HG02642 (cell line): ENCODE data around the gene PRMT2.

Experiments used
- ATAC-seq: cut with Tn5 transposase; IDR thresholded peaks from one replicate; pipeline ENCODE4 v1.9.1; 2021; ENCODE audit warnings: mild to moderate bottlenecking; ENCODE audit not compliant: unreplicated experiment, poor library complexity

The PRMT2 gene

DNA sequence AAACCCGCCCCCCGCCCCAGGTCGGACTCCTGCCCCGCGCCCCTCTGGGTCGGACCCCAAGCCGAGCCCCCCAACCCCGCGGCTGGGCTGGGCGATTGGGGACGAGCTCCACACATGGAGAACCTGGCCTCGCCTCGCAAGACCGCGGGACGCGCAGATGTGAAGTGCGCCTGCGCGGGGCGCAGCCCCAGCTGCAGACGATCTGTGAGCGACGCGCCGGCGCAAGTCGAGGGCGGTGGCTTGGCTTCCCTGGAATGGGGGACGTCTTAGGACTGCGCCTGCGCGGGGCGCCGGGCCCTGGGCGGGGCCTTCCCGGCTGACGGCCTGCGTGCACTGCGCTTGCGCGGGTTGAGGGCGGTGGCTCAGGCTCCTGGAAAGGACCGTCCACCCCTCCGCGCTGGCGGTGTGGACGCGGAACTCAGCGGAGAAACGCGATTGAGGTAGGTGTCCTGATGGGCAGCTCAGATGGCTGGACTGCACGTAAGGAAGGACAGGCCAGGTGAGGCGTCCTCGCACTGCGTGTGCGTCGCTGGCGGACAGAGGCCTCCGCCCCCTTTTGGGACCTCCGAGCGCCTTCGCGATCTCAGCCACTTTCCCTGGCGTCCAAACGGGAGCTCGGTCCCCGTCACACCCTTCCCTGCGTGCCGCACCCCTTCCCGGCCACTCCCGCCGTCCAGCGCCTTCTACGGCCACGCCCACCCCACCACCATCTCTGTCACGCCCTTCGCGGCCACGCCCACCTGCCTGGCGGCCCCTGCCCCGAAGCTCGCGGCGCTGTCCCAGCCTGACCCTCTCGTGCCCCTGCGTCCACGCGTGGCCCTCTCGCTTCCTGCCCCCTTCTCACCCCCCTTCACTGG lies at the start of gene PRMT2:
PRMT2 (plus strand) TSS at position 351 of the 857 bp plus-strand sequence. CDS start 1,278 bp downstream, outside the sequence.
- ATAC-seq: peak; percentile 95

- no peak for ATAC-seq
Observed at GRCh38 chr21:46594276-46594675, 41.2 kb upstream of the PRMT2 start.

- no peak for ATAC-seq
Observed at GRCh38 chr21:46596201-46596600, 39.3 kb upstream of the PRMT2 start.

DNA sequence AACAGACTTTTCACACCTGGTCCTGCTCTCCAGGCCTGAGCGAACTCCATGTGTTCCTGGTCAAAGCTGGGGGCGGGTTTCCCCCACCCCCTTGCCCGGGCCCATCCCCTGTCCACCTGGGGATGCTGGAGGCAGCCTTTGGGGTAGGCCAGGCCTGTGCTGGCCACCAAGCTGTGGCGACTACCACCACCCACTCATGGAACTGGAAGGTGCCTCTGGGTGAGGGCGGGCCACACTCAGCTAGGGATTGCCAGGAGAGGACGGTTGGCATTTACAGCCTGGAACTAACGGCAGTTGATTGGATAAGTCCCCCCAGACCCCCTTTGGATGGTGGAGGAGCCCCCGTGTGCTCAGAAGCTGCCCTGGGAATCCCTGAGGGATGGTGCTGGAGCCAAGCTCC lies 38.4 kb upstream of the PRMT2 start:
- ATAC-seq: no peak

DNA sequence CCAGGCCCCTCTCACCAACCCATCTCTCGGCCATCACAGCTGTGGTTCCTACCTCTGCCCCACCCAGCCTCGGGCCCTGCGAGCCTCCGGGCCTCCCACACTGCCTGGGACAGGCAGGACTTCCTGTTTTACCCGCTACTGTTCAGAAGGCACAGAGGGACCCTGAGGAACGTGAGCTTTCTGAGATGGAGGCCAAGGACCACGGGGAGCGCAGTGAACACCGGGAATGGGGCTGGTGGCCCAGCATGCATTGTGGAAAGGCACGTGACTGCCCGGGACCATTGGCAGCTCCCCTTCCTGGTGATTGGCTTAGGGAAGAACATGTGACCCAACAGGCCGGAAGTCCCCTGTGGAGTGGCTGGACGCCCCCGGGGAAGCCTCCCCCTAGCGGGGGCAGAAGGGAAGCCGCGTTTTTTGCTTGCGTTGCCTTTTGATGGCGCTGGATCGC lies 37.6 kb upstream of the PRMT2 start:
- ATAC-seq: no peak

DNA sequence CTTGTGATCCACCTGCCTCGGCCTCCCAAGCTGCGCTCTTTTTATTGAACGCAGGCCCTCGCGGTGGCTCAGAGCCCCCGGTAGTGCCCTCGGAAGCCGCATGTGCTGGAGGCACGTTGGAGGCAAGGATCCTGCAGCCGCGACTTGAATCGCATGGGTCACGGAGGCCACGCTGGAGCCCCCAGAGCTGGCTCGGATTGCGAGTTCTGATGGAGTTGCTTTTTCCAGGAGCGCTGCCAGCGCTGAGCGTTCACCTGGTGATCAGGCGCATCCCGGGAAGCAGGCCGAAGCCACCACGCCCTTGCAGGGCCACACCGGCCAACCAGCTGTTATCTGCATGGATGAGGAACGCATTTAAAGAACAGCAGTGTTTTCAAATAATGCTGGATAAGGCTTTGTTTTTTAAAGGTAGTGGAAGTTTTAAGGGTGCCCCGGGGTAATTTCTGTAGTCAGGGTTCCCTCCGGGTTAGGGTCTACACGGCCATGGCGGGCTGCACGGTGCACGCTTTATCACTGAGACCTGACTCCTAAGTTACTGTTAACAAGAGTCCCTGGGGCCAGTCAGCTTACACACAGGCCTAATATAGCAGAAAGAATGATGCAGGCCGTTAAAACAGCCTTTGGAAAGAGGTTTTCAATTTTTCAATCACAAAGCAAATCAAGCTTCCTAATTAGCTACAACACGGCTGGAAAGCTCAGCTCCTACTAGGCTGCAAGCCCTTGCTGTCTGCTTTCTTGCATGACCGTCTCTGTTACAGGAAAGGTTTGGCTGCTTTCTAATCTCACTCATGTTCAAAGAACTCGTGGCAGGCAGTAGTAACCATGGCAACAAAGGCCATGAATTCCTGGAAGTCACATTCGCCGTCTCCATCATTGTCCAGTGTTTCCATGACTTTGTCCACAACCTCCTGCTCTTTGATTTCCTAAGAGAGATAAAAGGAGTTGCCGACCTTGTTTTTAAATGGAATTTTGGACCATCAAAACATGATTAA lies 36.6 kb upstream of the PRMT2 start:
- no peak for ATAC-seq

DNA sequence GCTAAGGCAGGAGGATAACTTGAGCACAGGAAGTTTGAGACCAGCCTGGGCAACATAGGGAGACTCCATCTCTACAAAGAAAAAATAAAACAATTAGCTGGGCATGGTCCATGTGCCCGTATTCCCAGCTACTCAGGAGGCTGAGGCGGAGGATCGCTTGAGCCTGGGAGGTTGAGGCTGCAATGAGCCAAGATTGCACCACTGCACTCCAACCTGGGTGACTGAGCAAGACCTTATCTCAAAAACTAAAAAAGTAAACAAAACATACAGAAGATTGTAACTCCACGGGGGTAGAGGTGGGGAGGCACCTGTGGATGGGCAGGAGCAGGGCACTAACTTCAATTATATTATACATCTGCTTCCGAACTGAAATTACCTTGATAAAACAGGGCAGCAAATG lies 35.2 kb upstream of the PRMT2 start:
- no peak for ATAC-seq

DNA sequence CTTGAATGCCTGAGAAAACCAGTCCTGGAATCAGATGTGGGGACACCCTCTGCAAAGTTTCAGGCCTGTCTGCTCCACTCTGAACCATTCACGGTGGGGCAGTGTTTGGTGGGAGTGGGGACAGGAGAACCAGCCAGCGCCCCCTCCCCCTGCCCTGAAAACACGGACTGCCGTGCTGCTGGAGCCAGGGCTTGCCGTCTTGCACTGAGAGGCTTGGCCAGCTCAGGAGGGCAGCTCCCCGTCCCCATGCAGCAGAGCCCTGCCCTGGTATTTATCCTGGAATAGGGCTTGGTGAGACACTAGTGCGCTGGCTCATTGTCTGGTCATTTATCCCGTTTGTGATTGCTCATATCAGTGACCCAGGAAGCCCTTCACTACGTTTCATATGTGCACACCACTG lies 34.5 kb upstream of the PRMT2 start:
- no peak for ATAC-seq

GRCh38 chr21:46603228-46603627 lies 32.2 kb upstream of the PRMT2 start:
- ATAC-seq: no peak

DNA sequence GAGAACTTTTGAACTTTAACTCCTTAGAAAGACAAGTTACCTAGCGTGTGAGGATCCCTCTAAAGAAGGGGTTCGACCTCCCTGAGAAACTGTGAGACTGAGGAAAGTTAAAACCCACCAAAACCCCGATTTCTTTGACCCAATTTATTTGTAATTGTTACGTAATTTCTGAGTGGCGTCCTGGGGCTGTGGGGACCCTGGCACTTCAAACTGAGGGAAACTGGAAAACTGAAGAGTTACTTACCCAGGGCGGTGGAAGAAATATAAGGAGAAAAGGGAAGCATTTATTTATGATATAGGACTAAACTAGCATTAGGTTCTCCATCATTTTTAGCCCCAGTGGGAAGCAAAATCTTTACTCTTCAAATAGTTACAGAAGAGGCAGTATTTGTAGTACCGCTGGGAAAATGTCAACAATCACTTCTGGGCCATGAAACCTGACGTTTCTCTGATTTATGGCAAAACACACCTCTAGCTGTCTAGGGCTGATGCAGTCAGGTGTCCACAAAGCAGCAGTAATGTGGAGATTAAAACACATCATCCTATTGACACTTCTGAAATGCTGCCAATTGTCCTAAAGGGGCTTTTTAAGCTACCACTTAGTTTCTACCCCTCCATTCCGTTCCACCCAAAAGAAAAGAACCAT lies 31.0 kb upstream of the PRMT2 start:
- ATAC-seq: no peak

- ATAC-seq: no peak
Observed at GRCh38 chr21:46604975-46605766, 30.3 kb upstream of the PRMT2 start, which contains the start of gene S100B. S100B (minus strand) TSS chr21:46605082; CDS start chr21:46602415, 2,667 bp downstream.

DNA sequence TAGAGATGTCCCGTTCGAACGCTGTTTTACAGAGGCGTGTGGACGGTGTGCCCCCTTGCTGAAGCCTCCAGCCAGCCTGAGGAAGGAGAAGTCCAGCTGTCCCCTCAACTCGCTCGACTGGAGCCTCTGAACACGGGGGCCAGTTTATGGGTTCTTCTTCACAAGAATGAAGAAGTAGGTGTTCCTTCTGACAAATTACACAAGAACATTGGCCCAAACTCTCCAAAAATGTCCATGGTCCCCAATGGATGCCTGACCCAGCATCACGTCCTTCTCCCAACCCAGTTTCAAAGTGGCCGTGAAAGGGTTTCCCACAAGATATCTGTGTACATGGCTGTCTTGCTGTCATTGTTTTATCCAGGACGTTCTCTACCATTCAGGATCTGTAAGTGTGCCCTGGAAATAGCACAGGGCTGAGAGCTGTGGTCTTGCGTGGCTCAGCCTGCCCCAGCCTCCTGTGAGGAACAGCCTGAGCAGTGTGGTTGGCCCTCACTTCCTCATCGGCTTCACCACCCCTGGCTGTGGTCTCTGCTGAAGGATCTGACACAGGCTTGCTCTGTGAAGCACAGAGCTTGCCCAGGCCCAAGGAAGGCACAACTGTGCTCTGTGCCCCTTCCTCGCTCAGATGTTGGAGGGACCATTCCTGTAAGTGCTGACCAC lies 29.6 kb upstream of the PRMT2 start:
- peak; percentile 72 for ATAC-seq

DNA sequence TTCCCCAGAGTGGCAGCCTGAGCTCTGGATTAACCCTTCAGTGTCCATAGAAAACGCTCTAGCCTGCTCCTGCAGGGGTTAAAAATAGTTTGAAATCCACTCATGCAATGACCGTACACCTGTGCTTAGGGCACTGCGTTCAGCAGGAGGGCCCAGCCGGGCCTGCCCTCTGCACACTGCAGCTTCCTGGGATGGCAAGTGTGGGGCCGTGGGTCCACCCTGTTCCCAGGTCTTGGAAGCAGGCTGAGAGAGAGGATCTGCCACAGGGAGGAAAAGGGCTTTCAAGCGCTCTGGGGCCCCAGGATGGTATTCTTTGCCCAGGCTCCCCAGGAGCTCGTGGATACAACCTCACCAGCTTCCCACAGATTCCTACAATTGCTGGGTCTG lies 29.1 kb upstream of the PRMT2 start:
- no peak for ATAC-seq

- no peak for ATAC-seq
Observed at GRCh38 chr21:46607636-46608035, 27.8 kb upstream of the PRMT2 start.

DNA sequence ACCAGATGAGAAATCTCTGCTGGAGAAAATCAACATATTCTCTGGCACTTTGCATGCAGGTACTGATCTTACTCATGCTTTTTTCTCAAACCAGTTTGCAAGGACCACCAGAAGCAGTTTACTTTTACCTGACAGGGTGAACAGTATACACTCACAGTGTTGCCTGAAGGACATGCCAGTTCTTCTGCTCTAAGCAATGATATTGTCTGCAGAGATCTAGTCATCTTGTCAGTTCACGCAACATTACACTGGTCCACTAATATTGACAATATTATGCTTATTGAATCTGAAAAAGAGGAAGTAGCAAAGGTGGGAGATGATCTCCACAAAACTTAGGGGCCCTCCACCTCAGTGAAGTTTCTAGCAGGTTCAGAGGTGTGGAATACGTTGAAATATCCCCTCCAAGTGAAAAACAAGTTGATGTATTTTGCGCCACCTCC lies 26.8 kb upstream of the PRMT2 start:
- ATAC-seq: no peak

- ATAC-seq: no peak
Observed at GRCh38 chr21:46610018-46610701, 25.3 kb upstream of the PRMT2 start.

DNA sequence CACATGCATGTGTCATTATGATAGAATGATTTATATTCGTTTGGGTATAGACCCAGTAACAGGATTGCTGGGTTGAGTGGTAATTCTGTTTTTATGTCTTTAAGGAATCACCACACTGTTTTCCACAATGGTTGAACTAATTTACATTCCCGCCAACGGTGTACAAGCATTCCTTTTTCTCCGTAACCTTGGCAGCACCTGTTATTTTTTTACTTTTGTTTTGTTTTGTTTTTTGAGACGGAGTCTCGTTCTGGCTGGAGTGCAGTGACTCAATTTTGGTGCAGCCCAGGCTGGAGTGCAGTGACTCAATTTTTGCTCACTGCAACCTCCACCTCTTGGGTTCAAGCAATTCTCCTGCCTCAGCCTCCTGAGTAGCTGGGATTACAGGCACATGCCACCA lies 22.1 kb upstream of the PRMT2 start:
- ATAC-seq: no peak

GRCh38 chr21:46616050-46616449 lies 19.4 kb upstream of the PRMT2 start:
- ATAC-seq: no peak

DNA sequence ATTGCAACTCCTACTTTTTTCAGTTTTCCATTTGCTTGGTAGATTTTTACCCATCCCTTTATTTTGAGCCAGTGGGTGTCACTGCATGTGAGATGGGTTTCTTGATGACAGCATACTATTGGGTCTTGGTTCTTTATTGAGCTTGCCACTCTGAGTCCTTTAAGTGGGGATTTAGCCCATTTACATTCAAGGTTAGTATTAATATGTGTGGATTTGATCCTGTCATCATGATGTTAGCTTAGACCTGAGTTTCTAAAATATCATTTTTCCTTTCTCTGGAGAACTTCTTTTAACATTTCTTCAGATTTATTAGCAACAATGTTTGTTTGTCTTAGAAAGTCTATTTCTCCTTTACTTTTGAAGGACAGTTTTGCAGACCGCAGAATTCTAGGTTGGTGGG lies 18.8 kb upstream of the PRMT2 start:
- no peak for ATAC-seq
